ENCODE results near the gene LDLRAD4.

LDLRAD4 gene

GRCh38 chr18:13315000-13315399, 96.4 kb downstream of the LDLRAD4 start:
- no peak overlapping the region for H3K4me3 ChIP-seq (ENCODE audit: low read depth, low read length)
- in situ Hi-C loops (cut with HindIII; ENCODE audit: low sequenced_read_pairs): no loop called here
- DNase-seq (ENCODE audit: low read depth): no peak
- TF ChIP-seq CTCF (IDR thresholded peaks at IDR 0.05; ENCODE audit: low read depth, low read length, missing control alignments): no peak

GRCh38 chr18:13316063-13316462, 97.5 kb downstream of the LDLRAD4 start:
- H3K4me3 ChIP-seq (ENCODE audit: low read depth, low read length): no peak overlapping the region
- in situ Hi-C loops (cut with HindIII; ENCODE audit: low sequenced_read_pairs): no loop called here
- DNase-seq (ENCODE audit: low read depth): no peak

DNA sequence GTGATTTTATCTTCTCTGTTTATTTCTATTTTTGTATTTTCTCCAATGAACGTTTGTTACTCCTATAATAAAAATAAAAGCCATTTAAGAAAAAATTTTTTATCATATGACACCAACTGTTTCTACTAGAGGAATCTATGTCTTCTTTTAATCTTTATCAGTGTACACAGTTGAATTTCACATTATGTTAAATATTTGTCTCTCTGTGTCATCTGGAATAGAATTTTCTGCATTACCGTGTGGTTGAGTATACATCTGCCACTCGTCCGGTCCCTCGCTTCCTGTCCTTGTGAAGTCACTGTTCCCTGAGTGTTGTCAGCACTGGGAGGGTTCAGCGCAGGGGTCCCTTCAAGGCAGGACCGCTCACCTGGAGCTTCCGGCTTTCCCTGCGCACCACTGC, 99.2 kb downstream of the LDLRAD4 start:
- H3K4me3 ChIP-seq (ENCODE audit: low read depth, low read length): no peak overlapping the region
- in situ Hi-C loops (cut with HindIII; ENCODE audit: low sequenced_read_pairs): no loop called here
- no peak for DNase-seq (ENCODE audit: low read depth)
- TF ChIP-seq CTCF (IDR thresholded peaks at IDR 0.05; ENCODE audit: low read depth, low read length, missing control alignments): no peak

More at GRCh38 chr18:13316063-13316462, 97.5 kb downstream of the LDLRAD4 start:
- TF ChIP-seq CTCF (IDR thresholded peaks at IDR 0.05; ENCODE audit: low read depth, low read length, missing control alignments): no peak

DNA sequence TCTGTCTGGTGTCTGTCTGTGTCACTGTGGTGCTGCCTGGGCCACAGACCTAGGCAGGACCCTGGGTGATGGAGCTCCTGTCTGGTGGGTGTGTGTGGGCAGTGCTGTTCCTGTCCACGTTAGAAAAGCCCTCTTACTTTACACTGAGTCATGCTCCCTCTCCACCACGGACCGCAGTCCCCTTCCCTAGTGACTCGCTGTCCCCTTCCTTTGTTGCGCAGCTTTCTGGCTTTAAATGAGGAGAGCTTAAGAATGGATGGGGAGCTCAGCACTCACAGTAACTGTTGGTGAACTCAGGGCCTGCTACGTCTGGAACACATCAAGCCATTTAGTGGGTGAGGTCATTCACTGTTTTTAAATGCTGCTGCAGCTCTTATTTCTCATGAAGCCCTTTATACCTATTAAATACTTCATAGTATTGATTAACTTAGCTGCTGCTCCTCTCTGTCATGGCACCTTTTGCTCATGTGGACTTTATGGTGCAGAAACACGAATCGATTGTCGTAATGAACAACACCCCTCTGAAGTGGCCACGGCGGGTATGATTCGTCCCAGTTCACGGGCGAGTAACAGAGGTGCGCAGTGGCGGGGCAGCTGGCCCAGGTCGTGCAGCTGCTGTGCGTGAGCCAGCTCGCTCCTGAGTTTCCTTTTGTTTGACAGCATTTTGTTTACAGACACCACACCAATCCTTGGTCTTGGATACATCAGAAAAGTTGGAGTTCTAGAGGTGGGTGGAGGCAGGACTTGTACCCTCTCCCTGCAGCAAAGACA, 100.4 kb downstream of the LDLRAD4 start:
- in situ Hi-C loops (cut with HindIII; ENCODE audit: low sequenced_read_pairs): no loop called here
- H3K4me3 ChIP-seq (ENCODE audit: low read depth, low read length): no peak overlapping the region
- no peak for DNase-seq (ENCODE audit: low read depth)
- TF ChIP-seq CTCF (IDR thresholded peaks at IDR 0.05; ENCODE audit: low read depth, low read length, missing control alignments): no peak

DNA sequence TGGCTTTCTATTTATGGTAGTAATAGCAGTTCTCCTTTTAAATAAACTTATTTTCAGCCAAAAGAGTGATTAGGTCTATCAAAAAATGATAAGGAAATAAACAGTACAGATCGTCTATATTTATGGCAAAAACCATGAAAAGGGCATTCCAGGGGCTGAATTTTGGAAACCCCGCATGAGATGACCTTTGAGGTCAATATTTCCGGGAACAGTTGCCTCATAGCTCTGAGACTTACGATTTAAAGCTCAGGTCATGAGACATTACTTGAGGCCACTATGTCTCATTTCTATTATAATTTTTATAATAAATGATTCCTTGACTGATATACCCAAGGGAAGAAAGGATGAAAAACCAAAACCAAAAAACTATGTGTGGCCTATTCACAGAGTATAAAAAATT, 101.1 kb downstream of the LDLRAD4 start:
- DNase-seq (ENCODE audit: low read depth): no peak
- no peak for TF ChIP-seq CTCF (IDR thresholded peaks at IDR 0.05; ENCODE audit: low read depth, low read length, missing control alignments)
- in situ Hi-C loops (cut with HindIII; ENCODE audit: low sequenced_read_pairs): no loop called here
- no peak overlapping the region for H3K4me3 ChIP-seq (ENCODE audit: low read depth, low read length)

- DNase-seq (ENCODE audit: low read depth): no peak
- in situ Hi-C loops (cut with HindIII; ENCODE audit: low sequenced_read_pairs): no loop called here
- TF ChIP-seq CTCF (IDR thresholded peaks at IDR 0.05; ENCODE audit: low read depth, low read length, missing control alignments): no peak
- H3K4me3 ChIP-seq (ENCODE audit: low read depth, low read length): no peak overlapping the region
These were observed 101.5 kb downstream of the LDLRAD4 start for GRCh38 chr18:13320096-13320495.

Data from astrocyte of the cerebellum (primary cell).